RPMI7951 (cell line): ENCODE results near the gene KLRK1. TPM values are rescaled to one million over a fixed set of nuclear protein-coding genes. Genes with fewer than 3 reads are reported as not detected.
"Not testable (repeated sequence)": the region's sequence is repeated elsewhere in the genome, so short reads cannot be mapped to it uniquely, and the experiment has no call there.

Experiments
- DNase-seq: peaks from one replicate; pipeline ENCODE4 v3.0.0-alpha.2; 2012; ENCODE audit warnings: low read depth
- total RNA-seq: library from RNA; depleted of rRNA; stranded (reverse); fragments of >200 nt; shearing (Covaris generic); gene quantifications from 2 replicates; pipeline ENCODE4 v1.2.3, GENCODE V29; 2014

KLRK1 gene
- total RNA-seq, 1 experiment from 2014 or later, result not detected

DNA sequence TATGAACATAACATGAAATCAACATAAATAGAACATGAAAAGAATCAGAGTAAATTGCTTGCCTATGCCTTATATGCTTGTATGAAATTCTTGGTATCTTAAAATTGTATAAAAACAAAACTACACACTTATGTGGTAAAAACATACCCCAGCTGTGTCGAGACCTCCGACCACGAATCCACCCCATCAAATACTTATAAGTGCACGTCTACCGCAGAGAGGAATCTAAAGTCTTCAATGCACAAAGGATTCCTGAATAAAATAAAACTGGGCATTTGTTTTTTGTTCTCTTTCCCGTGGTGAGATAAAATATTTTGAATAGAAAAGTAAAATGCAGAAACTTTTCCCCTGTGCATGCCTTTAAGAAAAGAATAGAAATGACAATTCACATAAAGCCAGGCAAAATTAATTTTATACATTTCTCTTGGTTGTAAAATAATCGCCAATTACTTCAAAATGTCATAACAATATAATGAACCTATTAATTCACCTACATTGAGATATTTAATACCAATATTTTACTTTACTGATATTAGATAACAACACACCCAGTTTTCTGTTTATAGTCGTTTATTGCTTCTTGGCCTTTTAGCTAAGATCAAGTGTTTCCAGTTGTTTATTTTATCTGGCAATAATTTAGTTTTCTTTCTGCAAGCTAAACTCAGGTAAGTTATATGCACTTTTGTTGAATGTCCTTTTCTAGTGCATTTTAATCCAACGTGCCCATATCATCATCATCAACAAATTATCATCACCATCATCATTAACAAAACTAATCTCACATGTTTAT, 1.0 kb downstream of the KLRK1 start:
- DNase-seq, result no peak

DNA sequence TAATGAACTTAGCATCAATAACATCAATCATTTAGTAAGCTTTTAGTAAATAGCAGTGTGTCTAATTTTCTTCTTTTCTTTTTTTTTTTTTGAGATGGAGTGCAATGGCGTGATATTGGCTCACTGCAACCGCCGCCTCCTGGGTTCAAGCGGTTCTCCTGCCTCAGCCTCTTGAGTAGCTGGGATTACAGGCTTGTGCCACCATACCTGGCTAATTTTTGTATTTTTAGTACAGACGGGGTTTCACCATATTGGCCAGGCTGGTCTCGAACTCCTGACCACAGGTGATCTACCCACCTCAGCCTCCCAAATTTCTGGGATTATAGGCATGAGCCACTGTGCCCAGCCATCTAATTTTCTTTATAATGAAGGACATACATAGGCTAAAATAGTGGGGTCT, 2.3 kb downstream of the KLRK1 start:
- not testable (repeated sequence) for DNase-seq

DNA sequence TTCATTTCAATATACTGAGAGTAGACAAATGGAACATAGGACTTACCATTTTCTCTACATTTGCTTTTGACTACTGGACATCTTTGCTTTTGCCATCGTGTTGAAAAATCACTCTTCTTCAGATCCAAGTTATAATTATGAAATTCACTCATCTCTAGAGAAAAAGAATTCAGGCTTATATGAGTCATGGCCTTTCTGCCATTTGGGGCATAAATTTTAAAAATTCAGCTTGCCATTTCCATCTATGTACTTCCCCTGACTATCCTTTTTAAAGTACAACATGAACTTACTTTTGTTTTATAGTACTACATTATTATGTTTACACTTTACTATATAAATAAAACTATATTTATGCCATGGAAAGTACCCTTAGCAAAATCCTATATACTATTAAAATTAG, 3.0 kb downstream of the KLRK1 start:
- DNase-seq, result no peak

DNA sequence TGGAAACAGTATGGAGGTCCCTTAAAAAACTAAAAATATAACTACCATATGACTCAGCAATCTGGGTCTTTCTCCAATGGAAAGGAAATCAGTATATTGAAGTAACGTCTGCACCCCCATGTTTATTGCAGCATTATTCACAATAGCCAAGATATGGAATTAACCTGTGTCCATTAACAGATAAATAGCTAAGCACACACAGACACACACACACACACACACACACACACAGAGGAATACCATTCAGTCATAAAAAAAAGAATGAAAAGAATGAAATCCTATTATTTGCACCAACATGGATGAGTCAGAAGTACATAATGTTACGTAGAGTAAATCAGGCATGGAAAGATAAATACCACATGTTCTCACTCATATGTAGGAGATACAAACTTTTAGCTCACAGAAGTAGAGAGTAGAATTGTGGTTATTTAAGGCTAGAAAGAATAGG, 4.7 kb downstream of the KLRK1 start:
- peak; percentile 92 for DNase-seq

DNA sequence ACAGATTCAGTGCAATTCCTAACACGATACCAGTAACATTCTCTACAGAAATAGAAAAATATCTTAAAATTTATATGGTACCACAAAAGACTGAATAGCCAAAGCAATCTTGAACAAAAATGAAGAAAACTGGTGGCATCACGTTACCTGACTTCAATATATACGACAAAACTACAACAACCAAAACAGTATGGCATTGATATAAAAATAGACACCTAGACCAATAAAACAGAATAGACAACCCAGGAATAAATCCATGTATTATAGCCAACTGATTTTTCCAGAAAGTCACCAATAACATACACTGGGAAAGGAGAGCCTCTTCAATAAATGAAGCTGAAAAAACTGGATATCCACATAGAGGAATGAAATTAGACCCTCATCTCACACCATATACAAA, 5.7 kb downstream of the KLRK1 start:
- no peak for DNase-seq

DNA sequence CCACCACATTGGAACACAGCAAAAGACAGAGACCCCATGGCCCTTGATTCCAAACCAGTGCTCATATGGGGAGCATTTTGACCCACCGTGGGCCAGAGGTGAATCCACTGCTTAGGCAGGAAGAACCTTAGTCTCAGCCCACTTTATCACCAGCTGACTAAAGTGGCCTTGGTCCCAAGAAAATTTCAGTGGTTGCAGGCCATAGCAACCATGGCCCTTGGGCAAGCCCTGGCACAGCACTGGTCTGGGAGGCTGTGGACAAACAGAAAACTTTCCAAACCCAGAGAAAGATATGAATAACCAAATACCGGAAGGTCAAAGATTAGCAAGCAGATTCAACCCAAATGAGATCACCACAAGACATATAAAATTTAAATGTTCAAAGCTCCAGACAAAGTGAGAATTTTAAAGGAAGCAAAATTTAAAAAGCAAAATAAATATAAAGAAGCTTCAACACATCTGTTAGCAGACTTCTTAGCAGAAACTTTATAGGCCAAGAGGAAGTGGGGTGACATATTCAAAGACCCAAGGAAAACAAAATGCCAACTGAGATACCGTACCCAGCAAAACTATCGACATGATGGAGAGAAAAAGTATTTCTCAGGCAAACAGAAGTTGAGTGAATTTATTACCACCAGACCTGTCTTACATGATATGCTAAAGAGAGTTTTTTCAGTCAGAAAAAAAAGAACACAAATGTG, 7.8 kb downstream of the KLRK1 start:
- DNase-seq, result no peak

DNA sequence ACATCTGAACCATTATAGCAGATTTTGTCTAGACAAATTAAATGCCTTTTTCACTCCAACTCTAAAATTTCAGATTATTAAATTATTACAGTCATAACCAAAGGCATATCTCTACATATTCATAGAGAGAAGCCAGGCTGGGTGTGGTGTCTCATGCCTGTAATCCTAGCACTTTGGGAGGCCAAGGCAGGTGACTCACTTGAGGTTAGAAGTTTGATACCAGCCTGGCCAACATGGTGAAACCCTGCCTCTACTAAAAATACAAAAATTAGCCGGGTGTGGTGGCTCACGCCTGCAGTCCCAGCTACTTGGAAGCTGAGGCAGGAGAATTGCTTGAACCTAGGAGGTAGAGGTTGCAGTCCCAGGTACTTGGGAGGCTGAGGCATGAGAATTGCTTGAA, 11.1 kb downstream of the KLRK1 start:
- not testable (repeated sequence) for DNase-seq

DNA sequence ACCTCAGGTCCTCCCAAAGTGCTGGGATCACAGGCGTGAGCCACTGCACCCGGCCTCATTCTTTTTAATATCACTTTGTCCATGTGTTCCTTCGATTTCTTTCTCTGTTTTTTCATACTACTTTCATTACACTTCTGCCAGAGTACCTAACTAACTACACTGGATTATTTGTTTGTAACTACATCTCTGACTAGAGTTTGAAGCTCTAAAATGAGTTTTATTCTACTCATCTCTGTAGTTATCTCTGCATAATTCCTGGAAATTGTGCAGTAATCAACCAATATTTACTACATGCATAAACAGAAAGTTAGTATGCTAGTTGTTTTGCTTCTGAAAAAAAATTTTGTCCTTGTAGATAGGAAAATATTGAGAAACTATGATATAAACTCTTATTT, 15.2 kb downstream of the KLRK1 start:
- no peak for DNase-seq

DNA sequence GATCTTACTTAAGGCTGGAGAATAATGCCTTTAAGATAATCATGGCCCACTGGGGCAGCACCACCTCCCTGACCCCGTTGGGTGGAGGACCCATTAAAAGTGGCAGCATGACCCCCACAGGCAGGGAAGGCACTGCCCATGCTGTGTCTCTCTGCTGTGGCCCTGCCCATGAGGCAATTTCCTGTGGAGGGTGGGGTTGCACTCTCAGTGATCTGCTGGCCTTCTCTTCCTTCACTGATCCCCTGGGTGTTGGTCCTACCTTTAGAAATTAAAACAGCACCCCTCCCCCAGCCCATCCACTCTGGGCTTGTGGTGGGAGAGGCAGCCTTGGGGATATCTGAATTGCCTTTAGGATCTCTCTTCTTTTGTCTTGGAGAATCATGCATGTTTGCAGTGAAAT, 17.3 kb downstream of the KLRK1 start:
- DNase-seq, result no peak

DNA sequence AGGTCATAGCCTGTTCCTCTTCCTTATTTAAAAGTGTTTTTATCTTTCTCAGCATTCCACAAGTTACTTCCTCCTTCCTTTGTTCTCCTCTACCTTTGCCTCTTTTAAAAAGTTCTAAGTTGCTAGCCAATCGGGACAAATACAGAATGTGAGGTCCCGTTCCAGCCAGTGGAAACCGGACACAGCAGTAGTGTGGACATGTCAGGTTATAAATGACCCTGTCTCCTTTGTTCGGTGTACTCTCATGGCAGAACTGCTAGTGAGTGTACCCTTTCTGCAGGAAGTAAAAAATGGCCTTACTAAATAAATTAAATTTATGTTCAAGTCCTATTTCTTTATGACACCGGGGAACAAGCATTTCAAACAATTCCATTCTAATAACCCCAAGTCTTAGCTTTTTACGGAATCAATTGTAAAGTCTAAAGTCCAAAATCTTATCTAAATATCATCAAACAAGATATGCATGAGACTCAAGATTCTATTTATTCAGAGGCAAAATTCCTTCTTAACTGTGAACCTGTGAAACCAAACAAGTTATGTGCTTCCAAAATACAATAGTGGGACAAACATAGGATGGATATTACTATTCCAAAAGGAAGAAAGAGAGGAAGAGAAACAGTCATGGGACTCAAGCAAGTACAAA, 17.8 kb downstream of the KLRK1 start:
- DNase-seq, result not testable (repeated sequence)

DNA sequence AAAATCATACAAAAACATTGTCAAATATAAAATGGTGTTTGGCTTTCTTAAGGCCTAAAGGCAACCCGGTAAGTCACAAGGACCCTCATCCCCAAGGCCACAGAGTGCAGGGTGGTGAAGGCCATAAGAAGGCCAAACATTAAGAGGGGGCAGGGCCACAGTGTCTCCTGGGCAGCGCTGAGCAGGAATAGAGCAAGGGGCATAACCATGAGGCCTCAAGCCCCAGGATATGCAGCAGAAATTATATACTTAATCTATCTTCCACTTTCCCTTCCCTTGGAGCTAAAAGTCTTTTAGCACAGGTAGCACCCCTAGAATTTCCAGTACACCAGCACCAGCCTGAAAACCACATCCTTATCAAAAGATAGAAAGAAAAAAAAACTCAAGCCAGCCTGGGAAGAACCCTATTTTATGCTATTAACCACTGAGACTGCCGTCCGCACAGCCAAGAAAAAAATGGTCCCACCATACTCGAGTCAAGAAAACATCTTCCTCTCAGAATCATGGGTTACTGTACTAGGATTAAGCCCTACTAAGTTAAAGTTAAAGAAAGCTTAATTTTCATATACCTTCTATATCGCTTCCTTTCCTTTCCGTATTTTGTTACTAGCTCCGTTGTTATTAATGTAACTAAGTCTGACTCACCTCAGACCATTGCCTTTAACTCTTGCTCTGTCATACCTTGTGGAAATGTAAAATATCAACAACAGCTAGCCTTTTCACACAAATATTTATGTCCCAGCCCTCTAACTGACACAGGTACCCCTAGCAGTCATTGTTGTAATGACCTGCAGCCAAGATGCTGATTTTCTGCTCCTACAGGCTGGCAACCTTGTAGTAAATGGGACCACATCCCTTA, 20.1 kb downstream of the KLRK1 start:
- no peak for DNase-seq

DNA sequence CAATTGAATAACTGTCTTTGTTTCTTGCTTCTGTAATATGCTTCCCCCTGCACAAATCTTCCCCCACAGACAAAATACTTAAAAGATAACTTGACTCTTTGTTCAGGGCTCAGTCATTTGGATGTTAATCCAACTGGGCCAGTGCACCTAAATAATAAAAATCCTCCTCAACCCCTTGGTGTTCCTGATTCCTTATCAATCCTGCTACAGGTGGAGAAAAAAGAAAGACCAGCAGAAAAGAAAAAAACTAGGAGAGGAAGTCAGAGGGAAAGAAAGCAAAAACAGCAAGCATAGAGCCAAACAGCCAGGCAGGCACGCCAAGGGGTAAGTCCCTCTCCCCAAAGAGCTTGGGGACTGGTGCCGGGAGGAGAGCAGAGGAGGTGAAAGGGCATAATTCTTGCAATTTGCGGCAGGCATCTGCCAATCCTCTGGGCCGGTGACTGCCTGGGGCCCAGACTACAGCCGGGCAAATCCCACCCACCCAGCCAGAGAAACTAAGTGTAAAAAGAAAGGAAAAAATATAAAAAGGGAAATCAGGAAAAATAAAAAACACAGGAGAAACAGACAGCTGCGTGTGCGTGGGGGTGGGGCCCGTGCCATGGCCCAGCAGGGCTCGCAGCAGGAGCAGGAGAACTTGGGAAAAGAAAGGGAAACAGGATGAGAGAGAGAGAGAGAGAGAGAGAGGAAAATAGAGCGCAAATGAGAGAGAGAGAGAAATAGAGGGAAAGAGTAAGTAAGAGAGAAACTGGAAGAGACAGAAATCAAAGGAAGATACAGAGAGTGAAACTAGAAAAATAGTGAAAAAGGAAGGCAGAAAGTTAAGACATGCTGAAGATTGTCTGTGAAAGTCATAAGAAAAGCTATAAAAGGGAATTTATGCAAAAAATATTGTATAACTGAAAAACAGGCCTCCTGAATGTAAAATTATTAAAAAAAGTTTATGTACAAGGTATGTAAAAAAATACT, 21.4 kb downstream of the KLRK1 start:
- DNase-seq, result no peak

DNA sequence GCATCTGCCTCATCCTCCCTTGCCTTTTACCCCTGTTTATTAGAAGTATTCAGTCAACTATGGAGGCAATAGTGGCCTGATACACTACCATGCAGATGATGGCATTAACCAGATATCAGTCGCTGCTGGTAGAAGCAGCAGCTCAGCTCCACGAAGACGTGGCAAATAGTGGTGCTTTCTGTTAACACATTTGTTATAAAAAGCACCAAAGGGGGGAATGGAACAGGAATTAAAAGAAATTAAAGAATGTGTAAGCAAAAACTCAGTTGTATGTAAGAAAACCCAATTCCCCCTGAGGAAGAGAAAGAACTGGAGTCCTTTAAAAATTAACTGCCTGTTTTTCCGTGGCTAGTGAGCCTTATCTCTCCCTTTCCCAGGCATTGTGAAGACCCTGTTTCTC, 22.1 kb downstream of the KLRK1 start:
- not testable (repeated sequence) for DNase-seq

DNA sequence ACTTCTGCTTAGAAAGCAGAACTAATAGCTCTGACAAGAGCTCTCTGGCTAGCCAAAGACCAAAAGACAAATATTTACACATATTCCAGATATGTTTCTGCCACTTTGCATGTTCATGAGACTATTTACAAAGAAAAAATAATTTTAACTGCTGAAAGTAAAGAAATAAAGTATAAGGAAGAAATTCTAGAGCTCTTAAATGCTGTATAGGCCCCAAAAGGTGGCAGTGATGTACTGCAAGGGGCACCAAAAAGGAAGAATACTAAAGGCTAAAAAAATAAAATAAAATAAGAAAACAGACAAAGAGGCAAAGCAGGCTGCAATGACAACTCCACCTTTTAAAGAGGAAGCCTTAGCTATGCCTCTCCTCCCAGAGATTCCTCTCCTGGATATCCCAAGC, 23.0 kb downstream of the KLRK1 start:
- DNase-seq, result peak; percentile 74

DNA sequence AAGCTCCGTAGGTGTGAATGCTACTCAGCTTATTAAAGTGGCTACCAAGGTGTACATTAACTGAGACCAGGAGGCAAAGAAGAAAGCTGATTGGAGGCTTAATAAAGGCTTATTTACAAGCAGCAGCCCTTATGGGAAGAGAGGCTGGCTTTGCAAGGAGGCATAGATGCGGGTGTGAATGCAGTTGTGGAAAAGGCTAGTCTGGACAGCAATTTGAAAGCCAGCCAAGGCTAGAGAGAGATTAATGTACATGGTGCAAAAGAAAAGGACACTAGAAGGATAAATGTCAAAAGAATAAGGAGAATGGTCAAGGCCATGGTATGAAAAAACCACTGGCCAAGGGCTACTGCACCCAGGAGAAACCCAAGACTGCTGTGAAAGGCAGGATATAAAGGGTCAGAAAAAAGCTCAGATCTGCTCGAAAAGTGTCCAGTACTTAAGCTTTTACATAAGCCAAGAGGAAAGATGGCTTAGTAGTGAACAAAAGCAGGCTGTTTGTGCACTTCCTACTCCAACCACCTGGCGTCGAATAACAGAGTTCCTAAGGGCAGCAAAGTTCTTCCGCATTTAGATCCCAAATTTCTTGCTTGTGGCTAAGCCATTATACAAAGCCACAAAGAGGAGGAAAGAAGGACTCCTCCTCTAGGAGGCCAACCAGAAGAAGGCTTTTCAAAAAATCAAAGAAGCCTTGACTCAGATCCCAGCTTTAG, 24.0 kb downstream of the KLRK1 start:
- DNase-seq, result peak; percentile 69

DNA sequence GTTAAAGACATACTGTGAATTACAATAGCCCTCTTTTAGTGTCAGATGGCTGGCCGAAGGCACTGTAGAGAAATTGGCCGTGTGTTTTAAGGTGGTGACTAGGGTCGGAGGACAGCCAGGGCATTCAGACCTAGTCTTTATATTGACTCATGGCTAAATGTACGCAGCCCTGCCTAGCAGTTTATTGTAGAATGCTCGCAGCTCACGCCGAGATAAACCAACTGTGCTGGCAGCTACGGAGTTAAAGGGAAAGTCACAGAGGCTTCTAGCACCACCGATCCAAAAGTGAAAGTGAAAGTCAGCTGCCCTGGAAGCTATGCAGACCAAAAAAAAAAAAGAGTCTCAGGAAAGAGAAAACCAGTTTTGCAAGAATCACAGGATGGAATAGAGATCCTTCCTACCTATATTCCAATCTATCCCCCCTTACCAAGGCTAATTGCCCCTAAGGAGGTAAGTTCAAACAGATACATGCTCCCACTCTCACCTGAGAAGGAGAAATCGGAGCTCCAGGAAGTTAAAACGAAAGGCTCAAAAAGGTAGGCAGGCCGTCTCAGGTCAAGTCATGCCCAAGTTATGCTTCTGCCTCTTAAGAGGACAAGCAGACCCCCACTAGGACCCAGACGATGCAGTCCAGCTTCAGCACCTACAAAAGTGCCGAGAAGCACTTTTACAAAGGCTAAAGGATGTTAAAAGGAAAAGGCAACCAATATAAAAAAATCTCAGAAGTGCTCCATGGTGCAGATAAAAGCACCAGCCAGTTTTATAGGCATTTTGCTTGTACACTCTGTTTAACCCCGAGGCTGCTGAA, 24.8 kb downstream of the KLRK1 start:
- peak; percentile 87 for DNase-seq

DNA sequence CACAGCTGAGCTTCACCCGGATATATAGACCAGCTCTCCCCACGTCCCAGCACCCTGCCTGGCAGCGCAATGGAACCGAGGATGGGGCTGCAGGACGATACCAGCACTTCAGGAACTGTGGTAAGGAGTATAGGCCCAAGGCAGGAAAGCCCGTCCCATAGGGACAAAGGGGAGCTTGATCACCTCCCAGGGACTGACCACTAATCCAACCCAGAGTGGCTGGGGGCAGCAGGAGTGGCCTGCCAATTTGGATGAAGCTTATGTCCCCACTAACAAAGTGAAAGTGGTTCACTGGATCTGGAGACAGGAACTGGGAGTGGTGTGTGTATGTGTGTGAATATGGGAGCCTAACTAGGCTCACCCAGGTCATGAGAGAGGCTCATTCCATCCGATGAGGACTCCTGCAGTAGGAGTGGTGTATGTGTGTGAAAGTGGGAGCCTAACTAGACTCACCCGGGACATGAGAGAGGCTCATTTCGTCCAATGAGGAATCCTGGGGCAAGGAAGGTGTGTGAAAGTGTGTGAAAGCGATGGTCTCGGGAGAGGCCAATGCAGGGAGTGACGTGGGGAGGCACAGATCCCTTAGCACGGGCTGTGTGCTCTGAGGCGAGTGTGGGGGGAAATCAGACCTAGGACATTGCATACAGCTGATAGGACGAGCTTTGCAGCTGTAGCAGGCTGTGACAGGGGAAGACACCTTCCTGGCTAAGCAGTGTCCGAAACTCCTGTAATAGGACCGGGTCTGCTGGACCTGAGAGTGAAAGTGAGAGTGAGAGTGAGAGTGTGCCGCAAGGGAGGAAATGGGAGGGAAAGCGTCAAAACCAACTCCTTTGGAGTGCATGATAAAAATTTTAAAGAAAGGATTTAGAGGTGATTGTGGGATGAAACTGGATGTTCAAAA, 25.7 kb downstream of the KLRK1 start:
- DNase-seq, result peak; percentile 57

DNA sequence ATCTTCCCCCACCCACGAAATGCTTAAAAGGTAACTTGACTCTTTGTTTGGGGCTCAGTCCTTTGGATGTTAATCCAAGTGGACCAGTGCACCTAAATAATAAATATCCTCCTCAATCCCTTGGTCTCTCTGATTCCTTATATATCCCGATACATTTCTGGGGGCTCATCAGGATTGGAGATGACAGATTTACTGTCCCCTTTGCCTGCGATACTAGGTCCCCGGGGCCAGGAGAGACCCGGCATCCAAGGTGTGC, 26.3 kb downstream of the KLRK1 start:
- DNase-seq, result no peak
